H1 (cell line): ENCODE results near the gene SEC11A. TPM values are rescaled to one million over a fixed set of nuclear protein-coding genes. Genes with fewer than 3 reads are reported as not detected.

ENCODE experiments used
- CTCF ChIA-PET: fragments of 300-600 bp; sonication (Branson Sonifier 250); formaldehyde crosslinking; loops from one replicate; lab custom pipeline; 2021; ENCODE audit not compliant: partially characterized antibody; lab: Charles Lee
- POLR2A ChIA-PET: fragments of 300-600 bp; sonication (Branson Sonifier 250); formaldehyde crosslinking; loops from one replicate; lab custom pipeline; 2021; ENCODE audit warnings: inconsistent platforms; ENCODE audit not compliant: partially characterized antibody; lab: Charles Lee
- DNase-seq, 2 experiments: peaks; one replicate each; pipeline versions ENCODE4 v3.0.0 to v3.0.0-alpha.2; 2010 to 2022; ENCODE audit warnings: low spot score in 2 of 2, low read depth in 1 of 2, mixed read lengths in 1 of 2
- FAIRE-seq: peaks from 2 replicates; lab custom pipeline; 2011; peaks lifted over from hg19 to GRCh38; lab: Jason Lieb, UNC
- H2AFZ ChIP-seq: 2 replicates; pipeline ENCODE4 v1.8.1; 2012; ENCODE audit warnings: low read length, inconsistent platforms
- H2AK5ac ChIP-seq: 2 replicates; pipeline ENCODE4 v1.6.1; 2013; ENCODE audit warnings: low read depth, low read length
- H2BK120ac ChIP-seq: replicated peaks from 2 replicates; pipeline ENCODE3; 2013; ENCODE audit warnings: low read depth, low read length, inconsistent platforms
- H2BK12ac ChIP-seq: 2 replicates; pipeline ENCODE4 v1.6.1; 2013; ENCODE audit warnings: low read depth, low read length
- H2BK15ac ChIP-seq: 2 replicates; pipeline ENCODE4 v1.6.1; 2013; ENCODE audit warnings: low read length
- H2BK20ac ChIP-seq: 2 replicates; pipeline ENCODE4 v1.6.1; 2013; ENCODE audit warnings: low read length
- H2BK5ac ChIP-seq: 2 replicates; pipeline ENCODE4 v1.6.1; 2013; ENCODE audit warnings: low read depth, low read length
- H3K14ac ChIP-seq: 2 replicates; pipeline ENCODE4 v1.6.1; 2013; ENCODE audit warnings: inconsistent platforms; ENCODE audit not compliant: insufficient read length
- H3K18ac ChIP-seq: 2 replicates; pipeline ENCODE4 v1.6.1; 2013; ENCODE audit warnings: low read length; ENCODE audit errors: extremely low read depth
- H3K23ac ChIP-seq: 2 replicates; pipeline ENCODE4 v1.6.1; 2013; ENCODE audit warnings: inconsistent platforms; ENCODE audit not compliant: insufficient read length
- H3K23me2 ChIP-seq: 2 replicates; pipeline ENCODE4 v1.6.1; 2013; ENCODE audit warnings: low read depth, low read length
- H3K27ac ChIP-seq: 2 replicates; pipeline ENCODE4 v1.6.1; 2011; ENCODE audit warnings: low read depth, low read length, inconsistent platforms
- H3K27me3 ChIP-seq, 4 experiments: replicated peaks in 1 of 4; 1 replicate in 1 of 4; 2 replicates in 3 of 4; pipeline versions ENCODE4 v1.6.1 to v1.8.1; 2011 to 2013; ENCODE audit warnings: low read length in 3 of 4, mild to moderate bottlenecking in 3 of 4, inconsistent platforms in 2 of 4, mixed read lengths in 2 of 4, moderate library complexity in 1 of 4; ENCODE audit not compliant: control insufficient read depth in 3 of 4, insufficient read depth in 3 of 4; ENCODE audit errors: extremely low read depth in 1 of 4
- H3K36me3 ChIP-seq, 4 experiments: 2 replicates each; pipeline versions ENCODE4 v1.6.1 to v1.8.1; 2011 to 2013; ENCODE audit warnings: mild to moderate bottlenecking in 4 of 4, low read length in 3 of 4, moderate library complexity in 2 of 4, control low read depth in 1 of 4, inconsistent platforms in 1 of 4; ENCODE audit not compliant: insufficient read depth in 4 of 4, control insufficient read depth in 2 of 4
- H3K4ac ChIP-seq: replicated peaks from 2 replicates; pipeline ENCODE3; 2013; ENCODE audit warnings: low read length, low read depth, mixed read lengths, inconsistent platforms; ENCODE audit not compliant: insufficient read length
- H3K4me1 ChIP-seq, 4 experiments: replicated peaks in 1 of 4; 1 replicate in 1 of 4; 2 replicates in 3 of 4; pipeline versions ENCODE4 v1.6.1 to v1.8.1; 2011 to 2013; ENCODE audit warnings: low read length in 3 of 4, inconsistent platforms in 2 of 4, mixed read lengths in 1 of 4; ENCODE audit not compliant: insufficient read depth in 4 of 4, control insufficient read depth in 3 of 4
- H3K4me2 ChIP-seq, 2 experiments: 2 replicates each; pipeline versions ENCODE4 v1.6.1 to v1.8.1; 2011 to 2013; ENCODE audit warnings: low read depth in 2 of 2, low read length in 2 of 2, control low read depth in 1 of 2, inconsistent platforms in 1 of 2, mild to moderate bottlenecking in 1 of 2; ENCODE audit not compliant: insufficient read depth in 1 of 2
- H3K4me3 ChIP-seq, 4 experiments: fragments of 200-600, 300-600 bp in 1 of 4; sonication (generic), shearing (Covaris generic), sonication (Bioruptor Twin) in 1 of 4; 2 replicates each; pipeline versions ENCODE4 v1.5.1 to v1.8.1; 2011 to 2016; ENCODE audit warnings: low read length in 4 of 4, low read depth in 3 of 4, control low read depth in 2 of 4, inconsistent platforms in 2 of 4, mild to moderate bottlenecking in 2 of 4, mixed read lengths in 1 of 4, moderate library complexity in 1 of 4; ENCODE audit not compliant: insufficient read depth in 2 of 4; ENCODE audit errors: extremely low read depth in 1 of 4
- H3K56ac ChIP-seq: replicated peaks from 2 replicates; pipeline ENCODE3; 2013; ENCODE audit warnings: low read depth, mild to moderate bottlenecking, mixed read lengths, low read length, inconsistent platforms; ENCODE audit not compliant: insufficient read length
- H3K79me1 ChIP-seq: 2 replicates; pipeline ENCODE4 v1.6.1; 2013; ENCODE audit warnings: low read depth, low read length, control low read depth
- H3K79me2 ChIP-seq, 2 experiments: 2 replicates each; pipeline versions ENCODE4 v1.6.1 to v1.8.1; 2012 to 2013; ENCODE audit warnings: low read length in 2 of 2, mild to moderate bottlenecking in 2 of 2, inconsistent platforms in 1 of 2; ENCODE audit not compliant: insufficient read depth in 2 of 2, control insufficient read depth in 1 of 2
- H3K9ac ChIP-seq, 4 experiments: replicated peaks in 1 of 4; 1 replicate in 1 of 4; 2 replicates in 3 of 4; pipeline versions ENCODE4 v1.6.1 to v1.8.1; 2011 to 2013; ENCODE audit warnings: low read depth in 3 of 4, low read length in 3 of 4, control low read depth in 2 of 4, mild to moderate bottlenecking in 2 of 4, moderate library complexity in 2 of 4, inconsistent platforms in 1 of 4; ENCODE audit errors: extremely low read depth in 1 of 4
- H3K9me3 ChIP-seq, 2 experiments: 2 replicates each; pipeline versions ENCODE4 v1.6.1 to v1.8.1; 2012 to 2013; ENCODE audit warnings: mild to moderate bottlenecking in 2 of 2, moderate library complexity in 2 of 2, control low read depth in 1 of 2, inconsistent platforms in 1 of 2, low read depth in 1 of 2, low read length in 1 of 2, mixed read lengths in 1 of 2; ENCODE audit not compliant: insufficient read depth in 2 of 2
- H4K20me1 ChIP-seq, 2 experiments: replicated peaks in 1 of 2; 2 replicates each; pipeline versions ENCODE3 to v1.8.1; 2011 to 2013; ENCODE audit warnings: inconsistent platforms in 2 of 2, low read length in 2 of 2, mild to moderate bottlenecking in 1 of 2; ENCODE audit not compliant: insufficient read depth in 2 of 2, control insufficient read depth in 1 of 2
- H4K5ac ChIP-seq: 2 replicates; pipeline ENCODE4 v1.6.1; 2013; ENCODE audit warnings: low read length, low read depth, mixed read lengths, inconsistent platforms; ENCODE audit not compliant: insufficient read length
- H4K8ac ChIP-seq: 2 replicates; pipeline ENCODE4 v1.8.0; 2013; ENCODE audit warnings: mild to moderate bottlenecking, moderate library complexity, low read length, inconsistent platforms; ENCODE audit not compliant: insufficient read depth; ENCODE audit errors: extremely low read depth
- H4K91ac ChIP-seq: replicated peaks from 2 replicates; pipeline ENCODE3; 2013; ENCODE audit warnings: low read length, mixed read lengths, inconsistent platforms; ENCODE audit not compliant: insufficient read length
- ASH2L ChIP-seq: fragments of 200-600, 300-600 bp; sonication (generic); IDR thresholded peaks from one replicate; pipeline ENCODE4 v1.7.1; 2017; ENCODE audit warnings: low read length
- ATF3 ChIP-seq: IDR thresholded peaks from 2 replicates; pipeline ENCODE4 v1.6.1; 2011; ENCODE audit warnings: low read depth, mild to moderate bottlenecking, low read length; ENCODE audit not compliant: insufficient read depth
- CHD2 ChIP-seq: IDR thresholded peaks from 2 replicates; pipeline ENCODE4 v1.6.1; 2012; ENCODE audit warnings: low read length, improper control_type of control experiment
- EGR1 ChIP-seq: IDR thresholded peaks from 2 replicates; pipeline ENCODE4 v1.6.1; 2011; ENCODE audit warnings: low read depth, low read length, borderline replicate concordance
- EP300 ChIP-seq, 2 experiments: IDR thresholded peaks; 1 replicate in 1 of 2; 2 replicates in 1 of 2; pipeline ENCODE4 v1.6.1; 2011 to 2012; ENCODE audit warnings: low read depth in 2 of 2, low read length in 2 of 2, mild to moderate bottlenecking in 2 of 2, borderline replicate concordance in 1 of 2, inconsistent platforms in 1 of 2, moderate library complexity in 1 of 2
- KDM4A ChIP-seq: IDR thresholded peaks from one replicate; pipeline ENCODE4 v1.7.1; 2012; ENCODE audit warnings: low read depth, mild to moderate bottlenecking, moderate library complexity, low read length, inconsistent platforms; ENCODE audit not compliant: severe bottlenecking
- SIN3A ChIP-seq, 2 experiments: IDR thresholded peaks in 1 of 2; conservative IDR thresholded peaks in 1 of 2; 2 replicates each; pipeline ENCODE4 v1.6.1; 2011 to 2012; ENCODE audit warnings: low read length in 2 of 2, improper control_type of control experiment in 1 of 2, low read depth in 1 of 2, mild to moderate bottlenecking in 1 of 2
- TAF1 ChIP-seq: IDR thresholded peaks from 2 replicates; pipeline ENCODE4 v1.6.1; 2011; ENCODE audit warnings: mild to moderate bottlenecking, low read depth, low read length
- TAF7 ChIP-seq: optimal IDR thresholded peaks from 2 replicates; pipeline ENCODE3; 2011; ENCODE audit warnings: low read depth, mild to moderate bottlenecking, inconsistent platforms, low read length, moderate library complexity, borderline replicate concordance
- TBP ChIP-seq: IDR thresholded peaks from 2 replicates; pipeline ENCODE4 v1.6.1; 2011; ENCODE audit warnings: low read depth, low read length, improper control_type of control experiment
- WGBS, 2 experiments: shearing (Covaris generic) in 1 of 2; methylation state at CpG; one replicate each; pipeline versions ENCODE4 v1.1.6 to v1.1.7; 2013 to 2015; ENCODE audit warnings: low lambda C conversion rate in 2 of 2, mixed read lengths in 2 of 2, inconsistent platforms in 1 of 2, low coverage in 1 of 2, missing lambda C conversion rate in 1 of 2; ENCODE audit not compliant: insufficient replicate concordance in 2 of 2, insufficient coverage in 1 of 2, insufficient read length in 1 of 2; ENCODE audit errors: extremely low coverage in 1 of 2, missing lambda C conversion rate in 1 of 2; 5-methylcytosine and 5-hydroxymethylcytosine counted together
- polyA plus RNA-seq, 7 experiments: library from polyadenylated mRNA; depleted of rRNA in 3 of 7; stranded (reverse) in 5 of 7; unstranded in 2 of 7; fragments of >200 nt in 5 of 7; fragments of 200-250 nt in 2 of 7; gene quantifications; 1 replicate in 5 of 7; 2 replicates in 1 of 7; 4 replicates in 1 of 7; pipeline versions ENCODE4 v1.2.1 to v1.2.3, GENCODE V29; 2011 to 2013; ENCODE audit warnings: missing spikeins in 2 of 7, mixed read lengths in 2 of 7
- total RNA-seq: library from RNA; stranded (reverse); fragmentation: NEBNext Ultra II Directional; extraction: Animal tissue kit (Norgen Biotek cat#: 25700); gene quantifications from 2 replicates; pipeline ENCODE4 v1.2.1, GENCODE V29; 2021

Gene SEC11A
- total and polyA plus RNA-seq, 2 of the 8 experiments (the other 6 are each of a cell fraction or from before 2014, with no cell fraction given) = 268 to 316 TPM

DNA sequence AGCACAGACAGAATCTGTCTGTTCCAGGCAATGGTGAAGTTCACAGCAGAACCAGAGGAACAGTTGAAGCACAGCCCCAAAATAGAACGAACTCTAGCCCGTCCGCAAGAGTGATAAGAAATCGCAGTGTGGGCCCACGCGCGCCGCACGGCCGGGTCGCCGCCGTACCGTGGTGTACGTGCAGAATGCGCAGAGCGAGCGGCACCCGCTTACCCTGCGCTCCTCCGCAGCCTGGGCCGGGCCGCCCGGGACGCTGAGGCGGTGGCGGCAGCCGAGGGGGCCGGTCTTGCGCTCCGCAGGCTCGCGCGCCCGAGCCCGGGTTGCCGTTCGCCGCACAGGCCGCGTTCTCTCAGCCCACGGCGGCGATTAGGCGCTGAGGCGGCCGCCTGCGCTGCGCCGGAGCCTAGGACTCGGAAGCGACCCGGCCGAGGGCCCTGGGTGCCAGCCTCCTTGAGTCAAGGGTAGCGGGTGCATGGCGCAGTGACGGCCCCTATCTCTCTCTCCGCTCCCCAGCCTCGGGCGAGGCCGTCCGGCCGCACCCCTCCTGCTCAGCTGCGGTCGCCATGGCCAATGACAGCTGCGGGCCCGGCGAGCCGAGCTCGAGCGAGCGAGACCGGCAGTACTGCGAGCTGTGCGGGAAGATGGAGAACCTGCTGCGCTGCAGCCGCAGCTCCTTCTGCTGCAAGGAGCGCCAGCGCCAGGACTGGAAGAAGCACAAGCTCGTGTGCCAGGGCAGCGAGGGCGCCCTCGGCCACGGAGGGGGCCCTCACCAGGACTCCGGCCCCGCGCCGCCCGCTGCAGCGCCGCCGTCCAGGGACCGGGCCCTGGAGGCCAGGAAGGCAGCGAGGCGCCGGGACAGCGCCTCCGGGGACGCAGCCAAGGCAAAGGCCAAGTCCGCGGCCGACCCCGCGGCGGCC, 82.4 kb downstream of the SEC11A start:
- no peak overlapping the region for H2AFZ ChIP-seq
- ChIA-PET POLR2A (interaction anchor here (0.7 to 9.2 kb wide), 7 partner anchors 8 to 31 kb away, joined by 3 to 134 read pairs (median 5); partner anchors contain the start of gene ZSCAN2), CTCF (interaction anchor here (0.9 to 3.3 kb wide), 8 partner anchors 10 to 67 kb away, joined by 3 to 24 read pairs (median 6); no protein-coding TSS in a partner anchor)
- FAIRE-seq (no peak), DNase-seq (peak in 1 of 2 experiments; percentile 81)
- no peaks in the 10 kb centered on the region; the same call in 1 of the 2 replicates for H3K79me1 ChIP-seq
- H3K4me2 ChIP-seq = peak overlapping the region; percentile 96 to 99
- WGBS, 2 experiments = 3% methylated on average over 80 of the region's 105 CpGs; no CpG with 5 or more reads in 1 of the 2 experiments
- no peak overlapping the region for H3K56ac ChIP-seq
- H4K8ac ChIP-seq = no peak overlapping the region
- H2BK12ac ChIP-seq = no peak overlapping the region
- no peaks in the 10 kb centered on the region for H3K9me3 ChIP-seq
- H3K18ac ChIP-seq = peak overlapping the region; percentile 73
- no peak overlapping the region for H4K91ac ChIP-seq
- H3K36me3 ChIP-seq = no peaks in the 10 kb centered on the region
- peak overlapping the region; percentile 13 to 35 (median 22); a peak in 5 of 7 replicates for H3K9ac ChIP-seq
- H2BK20ac ChIP-seq = no peak overlapping the region
- H4K5ac ChIP-seq = no peak overlapping the region
- H3K27me3 ChIP-seq = peaks cover 0 to 21% (median 2%) of the 10 kb centered on the region in 4 experiments; a peak in 5 of 7 replicates
- H3K23ac ChIP-seq = no peak overlapping the region
- H2BK5ac ChIP-seq = no peak overlapping the region
- no peak overlapping the region for H3K4ac ChIP-seq
- H3K4me3 ChIP-seq = peak overlapping the region; percentile 43 to 71 (median 59)
- H3K14ac ChIP-seq = no peak overlapping the region
- no peak overlapping the region for H2BK120ac ChIP-seq
- H3K27ac ChIP-seq = no peak overlapping the region
- H3K4me1 ChIP-seq = peaks cover 0 to 6% (median 4%) of the 10 kb centered on the region in 4 experiments; a peak in 6 of 7 replicates
- H2AK5ac ChIP-seq = no peak overlapping the region
- peaks cover 0 to 2% of the 10 kb centered on the region in 2 experiments for H4K20me1 ChIP-seq
- H3K79me2 ChIP-seq = no peaks in the 10 kb centered on the region
- peaks cover 17% of the 10 kb centered on the region for H3K23me2 ChIP-seq
- no peak overlapping the region for H2BK15ac ChIP-seq
- TF ChIP-seq TBP (peak; percentile 11; the same call in 1 of the 2 replicates), ATF3 (no peak), ASH2L (peak; percentile 68), KDM4A (peak; percentile 64), SIN3A (conservative IDR thresholded peaks at IDR 0.05 in 1 of 2, IDR thresholded peaks at IDR 0.05 in 1 of 2; ENCODE audit: low read depth in 1 of 2, low read length in 2 of 2) (peak in 1 of 2 experiments; percentile 80; a peak in 2 of 4 replicates), EP300 (IDR thresholded peaks at IDR 0.05; ENCODE audit: borderline replicate concordance in 1 of 2, low read depth in 2 of 2, low read length in 2 of 2) (no peak), TAF7 (no peak), EGR1 (no peak), CHD2 (no peak), TAF1 (0 out of 2 replicates have a peak, but pooled peaks have one; percentile 6)
